ENCODE measurements around the gene OR3A2. TPM values are rescaled to one million over a fixed set of nuclear protein-coding genes. Genes with fewer than 3 reads are reported as not detected.
"Not testable (repeated sequence)": the region's sequence is repeated elsewhere in the genome, so short reads cannot be mapped to it uniquely, and the experiment has no call there.

The OR3A2 gene
- total and polyA plus RNA-seq, 5 experiments from 2014 or later = 0.91 to 5.8 (median 3.3) TPM; not detected in 1

GRCh38 chr17:3389791-3390190, 3.7 kb upstream of the OR3A2 start:
- no peak overlapping the region for H3K4me3 Mint-ChIP-seq
- DNase-seq (no peak), ATAC-seq (no peak)
- H3K36me3 Mint-ChIP-seq = peaks cover 0 to 17% (median 4%) of the 10 kb centered on the region in 3 donors
- peaks cover 17 to 62% (median 33%) of the 10 kb centered on the region in 5 donors for H3K27me3 Mint-ChIP-seq
- POLR2A ChIA-PET = no interaction called here
- H3K4me1 Mint-ChIP-seq = peaks cover 0 to 15% (median 3%) of the 10 kb centered on the region in 4 donors
- peaks cover 0 to 21% (median 7%) of the 10 kb centered on the region in 9 donors for H3K9me3 Mint-ChIP-seq
- H3K27ac Mint-ChIP-seq = no peak overlapping the region

- Mint-ChIP-seq H3K4me3 (no peak overlapping the region), H3K36me3 (peaks cover 0 to 4% (median 3%) of the 10 kb centered on the region in 3 donors), H3K27me3 (peaks cover 33 to 74% (median 47%) of the 10 kb centered on the region in 5 donors), H3K27ac (no peak overlapping the region), H3K4me1 (peaks cover 0 to 11% (median 2%) of the 10 kb centered on the region in 4 donors), H3K9me3 (peaks cover 0 to 5% (median 0%) of the 10 kb centered on the region in 9 donors)
- ATAC-seq (no peak), DNase-seq (no peak)
- POLR2A ChIA-PET = no interaction called here
These were observed 4.2 kb downstream of the OR3A2 start for GRCh38 chr17:3381957-3382356.

DNA sequence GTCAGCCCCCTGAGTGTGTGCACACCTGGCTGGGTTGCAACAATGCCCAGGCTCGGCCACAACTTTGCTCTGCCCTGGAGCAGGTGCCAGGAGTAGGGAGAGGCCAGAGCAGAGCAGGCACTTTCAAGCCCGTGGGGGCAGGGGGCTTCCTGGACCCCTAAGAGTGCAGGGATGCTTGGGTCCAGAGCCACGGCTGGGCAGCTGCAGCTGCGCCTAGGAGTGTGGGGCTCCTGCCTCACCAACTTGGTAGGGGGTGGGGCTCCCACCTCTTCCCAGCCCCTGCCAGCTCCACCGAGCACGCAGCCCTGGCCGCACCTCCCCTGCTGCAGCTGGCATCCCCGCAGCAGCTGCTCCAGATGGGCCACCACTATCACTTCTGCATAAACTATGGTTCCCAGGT, 7.8 kb downstream of the OR3A2 start:
- H3K27me3 Mint-ChIP-seq = peaks cover 17 to 56% (median 32%) of the 10 kb centered on the region in 5 donors
- POLR2A ChIA-PET = no interaction called here
- no peaks in the 10 kb centered on the region for H3K4me1 Mint-ChIP-seq
- H3K4me3 Mint-ChIP-seq = no peak overlapping the region
- H3K36me3 Mint-ChIP-seq = peaks cover 0 to 18% (median 0%) of the 10 kb centered on the region in 3 donors
- peaks cover under 1 to 29% (median 17%) of the 10 kb centered on the region in 9 donors for H3K9me3 Mint-ChIP-seq
- no peak overlapping the region for H3K27ac Mint-ChIP-seq
- DNase-seq (no peak), ATAC-seq (no peak)

DNA sequence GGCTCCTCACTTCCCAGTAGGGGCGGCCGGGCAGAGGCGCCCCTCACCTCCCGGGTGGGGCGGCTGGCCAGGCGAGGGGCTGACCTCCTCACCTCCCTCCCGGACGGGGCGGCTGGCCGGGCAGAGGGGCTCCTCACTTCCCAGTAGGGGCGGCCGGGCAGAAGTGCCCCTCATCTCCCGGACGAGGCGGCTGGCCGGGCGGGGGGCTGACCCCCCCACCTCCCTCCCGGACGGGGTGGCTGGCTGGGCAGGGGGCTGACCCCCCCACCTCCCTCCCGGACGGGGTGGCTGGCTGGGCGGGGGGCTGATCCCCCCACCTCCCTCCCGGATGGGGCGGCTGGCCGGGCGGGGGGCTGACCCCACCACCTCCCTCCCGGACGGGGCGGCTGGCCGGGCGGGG, 14.9 kb downstream of the OR3A2 start:
- DNase-seq, H3K4me1 Mint-ChIP-seq, H3K4me3 Mint-ChIP-seq, H3K27ac Mint-ChIP-seq, POLR2A ChIA-PET, ATAC-seq: not testable (repeated sequence)
- H3K36me3 Mint-ChIP-seq = peaks cover 0 to 25% (median 4%) of the 10 kb centered on the region in 3 donors
- peaks cover 4 to 18% (median 11%) of the 10 kb centered on the region in 5 donors for H3K27me3 Mint-ChIP-seq
- H3K9me3 Mint-ChIP-seq = peaks cover 11 to 60% (median 37%) of the 10 kb centered on the region in 9 donors

DNA sequence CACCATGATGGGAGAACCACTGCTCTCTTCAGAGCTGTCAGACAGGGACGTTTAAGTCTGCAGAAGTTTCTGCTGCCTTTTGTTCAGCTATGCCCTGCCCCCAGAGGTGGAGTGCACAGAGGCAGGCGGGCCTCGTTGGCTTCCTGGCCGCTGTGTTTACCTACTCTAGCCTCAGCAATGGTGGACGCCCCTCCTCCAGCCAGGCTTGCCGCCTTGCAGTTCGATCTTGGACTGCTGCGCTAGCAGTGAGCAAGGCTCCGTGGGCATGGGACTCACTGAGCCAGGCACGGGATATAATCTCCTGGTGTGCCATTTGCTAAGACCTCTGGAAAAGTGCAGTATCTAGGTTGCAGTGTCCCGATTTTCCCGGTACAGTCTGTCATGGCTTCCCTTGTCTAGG, 43.3 kb downstream of the OR3A2 start:
- Mint-ChIP-seq H3K9me3 (peaks cover 0 to 48% (median 27%) of the 10 kb centered on the region in 9 donors), H3K27me3 (peaks cover 19 to 41% (median 31%) of the 10 kb centered on the region in 5 donors), H3K36me3 (peaks cover 3 to 24% (median 7%) of the 10 kb centered on the region in 3 donors)
- ATAC-seq, H3K4me3 Mint-ChIP-seq, H3K27ac Mint-ChIP-seq, DNase-seq, H3K4me1 Mint-ChIP-seq, POLR2A ChIA-PET: not testable (repeated sequence)

- Mint-ChIP-seq H3K36me3 (peaks cover 6 to 19% (median 10%) of the 10 kb centered on the region in 3 donors), H3K4me1 (no peaks in the 10 kb centered on the region), H3K4me3 (no peak overlapping the region), H3K27ac (no peak overlapping the region), H3K9me3 (peaks cover 0 to 48% (median 14%) of the 10 kb centered on the region in 9 donors), H3K27me3 (peaks cover 7 to 28% (median 16%) of the 10 kb centered on the region in 5 donors)
- ATAC-seq = no peak
- POLR2A ChIA-PET = no interaction called here
- no peak for DNase-seq
These were observed 50.2 kb downstream of the OR3A2 start for GRCh38 chr17:3335876-3336275.

DNA sequence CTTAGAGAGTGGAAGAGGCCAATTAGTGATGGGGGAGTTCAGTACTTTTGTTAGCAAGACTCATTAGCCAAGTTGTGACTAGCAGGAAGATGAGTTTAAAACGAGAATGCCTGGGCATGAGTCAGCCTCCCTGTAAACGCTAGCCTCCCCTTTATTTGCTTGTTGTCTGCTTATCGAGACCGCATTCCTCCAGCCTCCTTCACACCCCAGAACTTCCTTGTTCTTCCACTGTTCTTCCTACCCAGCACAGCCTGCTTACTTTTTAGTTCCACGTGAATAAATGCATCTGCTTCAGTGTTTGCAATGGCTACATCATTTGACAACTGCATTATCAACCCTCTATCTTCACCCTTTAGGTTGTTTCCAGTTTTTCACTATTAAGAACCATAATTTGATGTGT, 67.8 kb downstream of the OR3A2 start:
- H3K4me3 Mint-ChIP-seq = no peak overlapping the region
- no peak overlapping the region for H3K27ac Mint-ChIP-seq
- peaks cover 0 to 13% (median 0%) of the 10 kb centered on the region in 9 donors for H3K9me3 Mint-ChIP-seq
- ATAC-seq (no peak), DNase-seq (no peak)
- peaks cover 0 to 2% (median 0%) of the 10 kb centered on the region in 4 donors for H3K4me1 Mint-ChIP-seq
- H3K36me3 Mint-ChIP-seq = no peaks in the 10 kb centered on the region
- POLR2A ChIA-PET = no interaction called here
- peaks cover 0 to 8% (median 2%) of the 10 kb centered on the region in 5 donors for H3K27me3 Mint-ChIP-seq

DNA sequence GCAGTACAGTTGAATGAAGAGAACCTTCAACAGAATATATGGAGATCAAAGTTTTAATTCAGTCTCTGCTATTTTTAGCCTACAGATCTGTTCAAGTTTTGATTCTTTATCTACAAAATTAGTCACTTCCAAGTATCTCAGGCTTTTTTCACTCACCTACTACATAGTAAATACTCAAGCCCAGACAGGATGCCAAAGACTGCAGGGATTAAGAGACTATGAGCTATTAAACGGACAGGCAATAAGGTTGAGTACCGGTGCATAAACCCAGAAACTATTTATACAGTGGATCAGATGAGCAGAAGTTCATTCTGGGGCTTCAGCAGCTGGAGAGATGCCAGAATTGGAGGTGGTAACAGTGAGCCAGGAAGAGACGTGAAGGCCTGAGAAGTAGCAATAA, 69.3 kb downstream of the OR3A2 start:
- H3K4me1 Mint-ChIP-seq = peaks cover 0 to 2% (median 0%) of the 10 kb centered on the region in 4 donors

DNA sequence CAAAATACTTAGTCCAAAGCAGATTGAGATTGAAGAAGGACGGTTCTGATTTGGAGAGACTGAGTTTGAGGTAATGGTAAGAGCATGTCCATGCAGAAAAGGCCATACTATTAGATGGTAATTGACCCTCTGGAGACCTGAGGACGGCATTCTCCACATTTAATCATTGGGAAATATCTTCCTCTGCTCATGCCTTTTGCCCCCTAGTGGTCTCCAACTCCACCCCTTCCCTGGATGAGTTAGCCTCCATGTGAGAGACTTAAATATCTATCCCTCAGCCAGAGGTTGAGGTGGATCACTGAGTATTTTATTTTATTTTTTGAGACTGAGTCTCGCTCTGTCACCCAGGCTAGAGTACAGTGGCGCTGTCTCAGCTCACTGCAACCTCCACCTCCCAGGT, 77.5 kb downstream of the OR3A2 start:
- POLR2A ChIA-PET = no interaction called here
- ATAC-seq = no peak
- no peak for DNase-seq
- Mint-ChIP-seq H3K9me3 (peaks cover 0 to 2% (median 0%) of the 10 kb centered on the region in 9 donors), H3K4me3 (no peak overlapping the region), H3K27ac (no peak overlapping the region), H3K27me3 (peaks cover 0 to 18% (median 9%) of the 10 kb centered on the region in 5 donors), H3K36me3 (no peaks in the 10 kb centered on the region), H3K4me1 (no peaks in the 10 kb centered on the region)

More for the DNA sequence above, 69.3 kb downstream of the OR3A2 start:
- H3K27ac Mint-ChIP-seq = no peak overlapping the region
- peaks cover 0 to 5% (median 0%) of the 10 kb centered on the region in 5 donors for H3K27me3 Mint-ChIP-seq
- H3K4me3 Mint-ChIP-seq = no peak overlapping the region
- no peak for DNase-seq
- H3K9me3 Mint-ChIP-seq = peaks cover 0 to 7% (median 0%) of the 10 kb centered on the region in 9 donors
- ATAC-seq = no peak
- POLR2A ChIA-PET = no interaction called here
- H3K36me3 Mint-ChIP-seq = no peaks in the 10 kb centered on the region

GRCh38 chr17:3298260-3298659, 87.8 kb downstream of the OR3A2 start, which contains the start of gene OR3A1:
OR3A1 (minus strand) TSS chr17:3298360; CDS start chr17:3292582, 5,778 bp downstream.
- H3K36me3 Mint-ChIP-seq = peaks cover 0 to 3% (median 0%) of the 10 kb centered on the region in 3 donors
- POLR2A ChIA-PET = no interaction called here
- ATAC-seq = no peak
- H3K9me3 Mint-ChIP-seq = peaks cover 0 to 10% (median 0%) of the 10 kb centered on the region in 9 donors
- peaks cover 4 to 18% (median 9%) of the 10 kb centered on the region in 5 donors for H3K27me3 Mint-ChIP-seq
- no peak for DNase-seq
- no peak within 1 kb of the TSS for H3K27ac Mint-ChIP-seq
- no peaks in the 10 kb centered on the region for H3K4me1 Mint-ChIP-seq
- no peak within 1 kb of the TSS for H3K4me3 Mint-ChIP-seq

DNA sequence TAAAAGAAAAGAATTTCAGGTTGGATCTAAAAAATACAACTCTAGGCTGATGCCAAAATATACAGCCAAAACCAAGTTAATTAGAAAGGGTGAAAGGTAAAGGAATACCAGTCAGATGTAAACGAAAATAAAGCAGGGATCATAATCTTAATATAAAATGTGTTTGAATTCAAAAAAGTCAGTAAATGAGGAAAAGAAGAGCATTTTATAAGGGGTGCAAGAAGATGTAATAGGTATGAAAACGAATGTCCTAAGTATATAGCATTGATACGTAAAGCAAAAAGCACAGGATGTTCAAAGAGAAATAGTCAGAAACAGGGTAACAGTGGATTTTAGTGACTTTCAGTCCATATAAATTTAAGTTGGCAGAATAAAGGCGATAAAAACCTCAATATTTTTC, 90.5 kb downstream of the OR3A2 start:
- Mint-ChIP-seq H3K9me3 (peaks cover 0 to 10% (median 2%) of the 10 kb centered on the region in 9 donors), H3K4me3 (no peak overlapping the region), H3K36me3 (peaks cover 0 to 10% (median 3%) of the 10 kb centered on the region in 3 donors), H3K27me3 (peaks cover 8 to 28% (median 24%) of the 10 kb centered on the region in 5 donors), H3K4me1 (no peaks in the 10 kb centered on the region), H3K27ac (no peak overlapping the region)
- ATAC-seq (no peak), DNase-seq (no peak)
- POLR2A ChIA-PET = no interaction called here

DNA sequence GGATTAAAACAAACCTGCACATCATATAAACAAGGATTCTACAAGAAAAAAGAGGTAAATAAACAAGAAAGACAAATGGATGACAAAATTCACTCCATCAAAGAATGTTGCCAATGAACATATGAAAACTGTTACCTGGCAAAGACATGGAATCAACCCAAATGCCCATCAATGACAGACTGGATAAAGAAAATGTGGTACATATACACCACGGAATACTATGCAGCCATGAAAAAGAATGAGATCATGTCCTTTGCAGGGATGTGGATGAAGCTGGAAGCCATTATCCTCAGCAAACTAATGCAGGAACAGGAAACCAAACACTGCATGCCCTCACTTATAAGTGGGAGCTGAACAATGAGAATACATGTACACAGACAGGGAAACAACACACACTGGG, 92.6 kb downstream of the OR3A2 start:
- ATAC-seq, H3K4me3 Mint-ChIP-seq, DNase-seq, H3K4me1 Mint-ChIP-seq, H3K27ac Mint-ChIP-seq, POLR2A ChIA-PET, H3K36me3 Mint-ChIP-seq: not testable (repeated sequence)
- H3K27me3 Mint-ChIP-seq = peaks cover 13 to 46% (median 35%) of the 10 kb centered on the region in 5 donors
- peaks cover 0 to 11% (median 5%) of the 10 kb centered on the region in 9 donors for H3K9me3 Mint-ChIP-seq

GRCh38 chr17:3282901-3283300, 103.2 kb downstream of the OR3A2 start:
- Mint-ChIP-seq H3K9me3 (peaks cover 0 to 6% (median 0%) of the 10 kb centered on the region in 9 donors), H3K36me3 (peaks cover 0 to 2% (median 0%) of the 10 kb centered on the region in 3 donors)

More at GRCh38 chr17:3282901-3283300, 103.2 kb downstream of the OR3A2 start:
- DNase-seq = no peak
- Mint-ChIP-seq H3K27me3 (peaks cover 0 to 13% (median 10%) of the 10 kb centered on the region in 5 donors), H3K27ac (no peak overlapping the region), H3K4me3 (no peak overlapping the region), H3K4me1 (no peaks in the 10 kb centered on the region)
- POLR2A ChIA-PET = no interaction called here
- ATAC-seq = no peak
